ENCODE data around the gene TIMM21. TPM values are rescaled to one million over a fixed set of nuclear protein-coding genes. Genes with fewer than 3 reads are reported as not detected.

Gene TIMM21
- total RNA-seq, 1 experiment from 2014 or later: 46.0 TPM

DNA sequence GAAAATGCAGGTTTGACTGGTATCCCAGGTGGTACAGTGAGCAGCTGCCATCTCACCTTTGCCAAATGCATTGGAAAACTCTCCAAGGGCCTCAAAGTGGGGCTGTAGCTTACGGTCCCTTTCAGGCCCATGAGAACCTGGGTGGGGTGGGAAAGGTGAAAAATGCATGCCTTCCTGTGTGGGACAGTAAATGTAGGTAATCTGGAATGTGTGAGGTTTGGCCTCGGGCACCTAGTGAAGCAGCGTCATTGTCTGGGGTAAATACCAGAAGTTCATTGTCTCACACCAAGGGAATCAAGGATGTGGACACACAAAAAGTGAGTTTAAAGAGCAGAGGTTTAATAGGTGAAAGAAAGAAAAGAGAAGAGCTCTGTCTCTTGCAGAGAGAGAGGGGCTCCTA, 36.6 kb downstream of the TIMM21 start:
- Histone ChIP-seq H4K8ac (replicated peaks; ENCODE audit: insufficient read length, low read depth, low read length) (no peak overlapping the region), H4K20me1 (ENCODE audit: control insufficient read depth, insufficient read depth, insufficient read length) (no peaks in the 10 kb centered on the region), H3K79me1 (ENCODE audit: insufficient read depth, low read depth, low read length, poor library complexity, severe bottlenecking) (no peaks in the 10 kb centered on the region), H3K79me2 (ENCODE audit: insufficient read depth, low read length) (no peaks in the 10 kb centered on the region), H2BK5ac (ENCODE audit: insufficient read length, low read length) (no peak overlapping the region), H3K4me2 (ENCODE audit: insufficient read depth, insufficient read length, low read length) (no peak overlapping the region), H4K5ac (ENCODE audit: insufficient read length, low read depth, low read length) (no peak overlapping the region), H2AFZ (ENCODE audit: low read length) (no peak overlapping the region), H3K23me2 (ENCODE audit: insufficient read length, low read depth, low read length, poor library complexity, severe bottlenecking) (no peaks in the 10 kb centered on the region), H2BK12ac (ENCODE audit: insufficient read length, low read depth, low read length) (no peak overlapping the region), H4K91ac (ENCODE audit: insufficient read length, low read depth, low read length) (no peak overlapping the region), H3K27ac (ENCODE audit: insufficient read length, low read depth, low read length) (no peak overlapping the region), H3K4ac (ENCODE audit: low read depth, low read length) (no peak overlapping the region), H3K4me1 (ENCODE audit: insufficient read depth, low read length) (no peaks in the 10 kb centered on the region; the same call in 1 of the 2 replicates), H2BK15ac (ENCODE audit: low read depth, low read length) (no peak overlapping the region), H3K14ac (ENCODE audit: insufficient read depth, low read length) (no peak overlapping the region), H2BK120ac (ENCODE audit: low read depth, low read length, poor library complexity, severe bottlenecking) (no peak overlapping the region), H3K9me3 (ENCODE audit: control insufficient read depth, low read depth, low read length) (no peaks in the 10 kb centered on the region), H3T11ph (ENCODE audit: low read length) (no peak overlapping the region), H2BK20ac (ENCODE audit: low read depth, low read length, poor library complexity, severe bottlenecking) (no peak overlapping the region), H3K18ac (ENCODE audit: insufficient read length, low read depth, low read length) (no peak overlapping the region), H3K9ac (ENCODE audit: extremely low read depth, insufficient read length, low read length) (no peak overlapping the region), H2AK5ac (ENCODE audit: insufficient read length, low read length) (no peak overlapping the region), H3K27me3 (ENCODE audit: insufficient read depth, low read length) (no peaks in the 10 kb centered on the region), H3K23ac (ENCODE audit: insufficient read length, low read depth, low read length) (no peak overlapping the region), H3K56ac (ENCODE audit: insufficient read length, low read depth, low read length) (no peak overlapping the region)
- WGBS (ENCODE audit: extremely low coverage, insufficient read length, low lambda C conversion rate): no CpG with 5 or more reads among the region's 3 CpGs
- no peak for DNase-seq
- Mint-ChIP-seq H3K27ac (no peak overlapping the region), H3K4me3 (no peak overlapping the region), H3K4me1 (peaks cover 17 to 24% of the 10 kb centered on the region in 2 experiments), H3K36me3 (ENCODE audit: insufficient read depth in 1 of 3, low read depth in 3 of 3) (peaks cover 0 to 4% (median 2%) of the 10 kb centered on the region in 3 experiments; a peak in 1 of 7 replicates), H3K27me3 (ENCODE audit: low read depth) (peaks cover 5% of the 10 kb centered on the region), H3K9me3 (peaks cover 0 to 4% of the 10 kb centered on the region in 2 experiments; a peak in 1 of 5 replicates)
- TF ChIP-seq, protein P1, sequence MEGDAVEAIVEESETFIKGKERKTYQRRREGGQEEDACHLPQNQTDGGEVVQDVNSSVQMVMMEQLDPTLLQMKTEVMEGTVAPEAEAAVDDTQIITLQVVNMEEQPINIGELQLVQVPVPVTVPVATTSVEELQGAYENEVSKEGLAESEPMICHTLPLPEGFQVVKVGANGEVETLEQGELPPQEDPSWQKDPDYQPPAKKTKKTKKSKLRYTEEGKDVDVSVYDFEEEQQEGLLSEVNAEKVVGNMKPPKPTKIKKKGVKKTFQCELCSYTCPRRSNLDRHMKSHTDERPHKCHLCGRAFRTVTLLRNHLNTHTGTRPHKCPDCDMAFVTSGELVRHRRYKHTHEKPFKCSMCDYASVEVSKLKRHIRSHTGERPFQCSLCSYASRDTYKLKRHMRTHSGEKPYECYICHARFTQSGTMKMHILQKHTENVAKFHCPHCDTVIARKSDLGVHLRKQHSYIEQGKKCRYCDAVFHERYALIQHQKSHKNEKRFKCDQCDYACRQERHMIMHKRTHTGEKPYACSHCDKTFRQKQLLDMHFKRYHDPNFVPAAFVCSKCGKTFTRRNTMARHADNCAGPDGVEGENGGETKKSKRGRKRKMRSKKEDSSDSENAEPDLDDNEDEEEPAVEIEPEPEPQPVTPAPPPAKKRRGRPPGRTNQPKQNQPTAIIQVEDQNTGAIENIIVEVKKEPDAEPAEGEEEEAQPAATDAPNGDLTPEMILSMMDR (conservative IDR thresholded peaks at IDR 0.05): no peak
